ENCODE data around the gene LRRTM3.

DNA sequence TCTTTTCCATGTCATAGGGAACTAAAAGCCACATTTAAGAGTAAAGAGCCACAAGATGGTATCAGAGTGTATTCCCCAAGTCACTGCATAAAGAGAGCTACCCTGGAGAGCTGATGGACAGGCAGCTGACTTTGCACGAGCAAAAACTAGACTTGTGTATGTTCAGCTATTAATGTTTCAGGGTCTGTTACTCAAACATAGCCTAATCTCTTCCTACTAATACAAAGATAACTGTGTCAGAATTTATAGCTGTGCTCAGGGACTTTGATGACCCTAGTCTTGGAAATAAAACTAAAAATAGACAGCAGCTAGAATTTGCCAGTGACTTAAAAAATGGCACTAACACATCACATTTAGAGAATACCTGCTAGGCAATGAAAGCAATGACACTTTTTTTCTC, 45.5 kb upstream of the LRRTM3 start:
- no peak for TF ChIP-seq CREB1 (CRISPR knock-in tag; IDR thresholded peaks at IDR 0.05; ENCODE audit: low read depth)
- TF ChIP-seq, protein P1, sequence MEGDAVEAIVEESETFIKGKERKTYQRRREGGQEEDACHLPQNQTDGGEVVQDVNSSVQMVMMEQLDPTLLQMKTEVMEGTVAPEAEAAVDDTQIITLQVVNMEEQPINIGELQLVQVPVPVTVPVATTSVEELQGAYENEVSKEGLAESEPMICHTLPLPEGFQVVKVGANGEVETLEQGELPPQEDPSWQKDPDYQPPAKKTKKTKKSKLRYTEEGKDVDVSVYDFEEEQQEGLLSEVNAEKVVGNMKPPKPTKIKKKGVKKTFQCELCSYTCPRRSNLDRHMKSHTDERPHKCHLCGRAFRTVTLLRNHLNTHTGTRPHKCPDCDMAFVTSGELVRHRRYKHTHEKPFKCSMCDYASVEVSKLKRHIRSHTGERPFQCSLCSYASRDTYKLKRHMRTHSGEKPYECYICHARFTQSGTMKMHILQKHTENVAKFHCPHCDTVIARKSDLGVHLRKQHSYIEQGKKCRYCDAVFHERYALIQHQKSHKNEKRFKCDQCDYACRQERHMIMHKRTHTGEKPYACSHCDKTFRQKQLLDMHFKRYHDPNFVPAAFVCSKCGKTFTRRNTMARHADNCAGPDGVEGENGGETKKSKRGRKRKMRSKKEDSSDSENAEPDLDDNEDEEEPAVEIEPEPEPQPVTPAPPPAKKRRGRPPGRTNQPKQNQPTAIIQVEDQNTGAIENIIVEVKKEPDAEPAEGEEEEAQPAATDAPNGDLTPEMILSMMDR (conservative IDR thresholded peaks at IDR 0.05; ENCODE audit: low read depth in 2 of 2) = no peak
- no peak for TF ChIP-seq EZH2 (IDR thresholded peaks at IDR 0.05; ENCODE audit: low read depth, unreplicated experiment)
